SU-DHL-6 (cell line): ENCODE measurements around the gene CRISPLD2.

Experiments
- H2AFZ ChIP-seq: fragments of 200-600 bp; sonication (generic); 2 replicates; pipeline ENCODE4 v1.6.1; 2014; ENCODE audit warnings: low read depth, mild to moderate bottlenecking, moderate library complexity, mixed read lengths, antibody characterized with exemption, low read length; ENCODE audit not compliant: severe bottlenecking
- H3F3A ChIP-seq: fragments of 200-600 bp; shearing (Covaris generic); 2 replicates; pipeline ENCODE4 v1.6.0; 2016; ENCODE audit warnings: antibody characterized with exemption, mild to moderate bottlenecking; ENCODE audit not compliant: insufficient read depth
- H3K27ac ChIP-seq: fragments of 200-600 bp; sonication (generic); 2 replicates; pipeline ENCODE4 v1.5.1; 2016; ENCODE audit warnings: low read depth, mild to moderate bottlenecking, low read length, moderate library complexity, mixed read lengths
- H3K27me3 ChIP-seq: fragments of 200-600 bp; sonication (generic), shearing (Covaris generic); 2 replicates; pipeline ENCODE4 v1.6.0; 2014; ENCODE audit warnings: mild to moderate bottlenecking, low read length
- H3K36me3 ChIP-seq: fragments of 200-600 bp; sonication (generic); 2 replicates; pipeline ENCODE4 v1.6.1; 2014; ENCODE audit warnings: mild to moderate bottlenecking, low read length, mixed read lengths
- H3K4me2 ChIP-seq: fragments of 300-600, 200-600 bp; shearing (Covaris generic), sonication (generic); 2 replicates; pipeline ENCODE4 v1.6.0; 2014; ENCODE audit warnings: low read length, low read depth, mild to moderate bottlenecking; ENCODE audit not compliant: poor library complexity, severe bottlenecking
- H3K4me3 ChIP-seq: fragments of 200-600 bp; sonication (generic); 2 replicates; pipeline ENCODE4 v1.5.1; 2014; ENCODE audit warnings: antibody characterized with exemption, low read length, mild to moderate bottlenecking, mixed read lengths; ENCODE audit not compliant: insufficient read depth, poor library complexity, severe bottlenecking
- H3K79me2 ChIP-seq: fragments of 200-600 bp; sonication (generic); 2 replicates; pipeline ENCODE4 v1.6.1; 2014; ENCODE audit warnings: mild to moderate bottlenecking, low read length, moderate library complexity; ENCODE audit not compliant: insufficient read depth
- H3K9ac ChIP-seq: fragments of 200-600 bp; sonication (generic); 2 replicates; pipeline ENCODE4 v1.7.0; 2014; ENCODE audit warnings: mild to moderate bottlenecking, low read length
- H3K9me2 ChIP-seq: fragments of 200-600 bp; sonication (generic); replicated peaks from 2 replicates; pipeline ENCODE4 v1.6.1; 2014; ENCODE audit warnings: low read length; ENCODE audit not compliant: insufficient read depth
- H3K9me3 ChIP-seq: fragments of 200-600 bp; sonication (generic); 2 replicates; pipeline ENCODE4 v1.6.1; 2014; ENCODE audit warnings: low read length, mixed read lengths; ENCODE audit not compliant: insufficient read depth
- H4K20me1 ChIP-seq: fragments of 200-600 bp; sonication (generic); 2 replicates; pipeline ENCODE4 v1.6.1; 2014; ENCODE audit warnings: low read depth, mild to moderate bottlenecking, antibody characterized with exemption, low read length, moderate library complexity, mixed read lengths
- CTCF ChIP-seq: fragments of 200-600 bp; sonication (generic); IDR thresholded peaks from one replicate; pipeline ENCODE4 v1.5.1; 2017; ENCODE audit warnings: antibody characterized with exemption, mild to moderate bottlenecking, low read length, moderate library complexity; ENCODE audit not compliant: insufficient read depth, poor library complexity, severe bottlenecking
- EZH2phosphoT487 ChIP-seq: fragments of 200-600 bp; sonication (generic), shearing (Covaris generic); conservative IDR thresholded peaks from 2 replicates; pipeline ENCODE4 v1.6.1; 2018; ENCODE audit warnings: mild to moderate bottlenecking, antibody characterized with exemption, low read length, moderate library complexity, mixed read lengths

Gene CRISPLD2

GRCh38 chr16:84788920-84789391 lies 30.8 kb upstream of the CRISPLD2 start:
- Histone ChIP-seq H3K79me2 (no peaks in the 10 kb centered on the region), H3K27ac (no peak overlapping the region), H4K20me1 (no peaks in the 10 kb centered on the region), H3K4me2 (no peak overlapping the region), H3F3A (no peaks in the 10 kb centered on the region), H2AFZ (no peak overlapping the region), H3K36me3 (no peaks in the 10 kb centered on the region), H3K4me3 (no peak overlapping the region), H3K9ac (no peak overlapping the region), H3K27me3 (no peaks in the 10 kb centered on the region), H3K9me2 (no peaks in the 10 kb centered on the region), H3K9me3 (no peaks in the 10 kb centered on the region)
- TF ChIP-seq CTCF: no peak
- no peak for TF ChIP-seq EZH2phosphoT487

GRCh38 chr16:84789431-84789830 lies 30.4 kb upstream of the CRISPLD2 start:
- Histone ChIP-seq H3K4me3 (no peak overlapping the region), H3K9ac (no peak overlapping the region), H3F3A (no peaks in the 10 kb centered on the region), H3K9me3 (no peaks in the 10 kb centered on the region), H3K36me3 (no peaks in the 10 kb centered on the region), H4K20me1 (no peaks in the 10 kb centered on the region), H3K9me2 (no peaks in the 10 kb centered on the region), H3K4me2 (no peak overlapping the region), H3K27ac (no peak overlapping the region), H3K79me2 (no peaks in the 10 kb centered on the region), H2AFZ (no peak overlapping the region), H3K27me3 (no peaks in the 10 kb centered on the region)
- no peak for TF ChIP-seq EZH2phosphoT487

GRCh38 chr16:84790301-84790700 lies 29.5 kb upstream of the CRISPLD2 start:
- no peaks in the 10 kb centered on the region for H3K79me2 ChIP-seq
- no peak for TF ChIP-seq CTCF
- no peak for TF ChIP-seq EZH2phosphoT487
- no peaks in the 10 kb centered on the region for H3F3A ChIP-seq
- H4K20me1 ChIP-seq: no peaks in the 10 kb centered on the region
- H3K9ac ChIP-seq: no peak overlapping the region
- H3K4me3 ChIP-seq: no peak overlapping the region
- no peak overlapping the region for H2AFZ ChIP-seq
- no peak overlapping the region for H3K4me2 ChIP-seq
- no peaks in the 10 kb centered on the region for H3K27me3 ChIP-seq
- no peak overlapping the region for H3K27ac ChIP-seq
- no peaks in the 10 kb centered on the region for H3K36me3 ChIP-seq
- H3K9me3 ChIP-seq: no peaks in the 10 kb centered on the region
- no peaks in the 10 kb centered on the region for H3K9me2 ChIP-seq

- H2AFZ ChIP-seq: no peak overlapping the region
Measured at GRCh38 chr16:84791088-84791487, 28.7 kb upstream of the CRISPLD2 start.

More at GRCh38 chr16:84791088-84791487, 28.7 kb upstream of the CRISPLD2 start:
- Histone ChIP-seq H3K4me3 (no peak overlapping the region), H3K9ac (no peak overlapping the region), H3K9me2 (no peaks in the 10 kb centered on the region), H3K27me3 (no peaks in the 10 kb centered on the region), H3K9me3 (no peaks in the 10 kb centered on the region), H3K36me3 (no peaks in the 10 kb centered on the region), H3K79me2 (no peaks in the 10 kb centered on the region), H3F3A (no peaks in the 10 kb centered on the region), H3K27ac (no peak overlapping the region), H4K20me1 (no peaks in the 10 kb centered on the region), H3K4me2 (no peak overlapping the region)
- TF ChIP-seq CTCF (no peak), EZH2phosphoT487 (no peak)
